Skeletal muscle tissue (tissue), 4 donors: ENCODE results near the gene HPS4. TPM values are rescaled to one million over a fixed set of nuclear protein-coding genes. Genes with fewer than 3 reads are reported as not detected.

Experiments
- H3K27ac ChIP-seq: one replicate; pipeline ENCODE4 v1.7.0; 2013; ENCODE audit warnings: mild to moderate bottlenecking, low read depth, low read length, inconsistent platforms
- H3K27me3 ChIP-seq, 3 donors: one replicate each; pipeline ENCODE4 v1.7.0; 2013; ENCODE audit warnings: low read length in 3 of 3; ENCODE audit not compliant: control insufficient read depth in 3 of 3, insufficient read depth in 3 of 3
- H3K36me3 ChIP-seq, 3 donors: one replicate each; pipeline ENCODE4 v1.7.0; 2013; ENCODE audit warnings: low read length in 3 of 3; ENCODE audit not compliant: control insufficient read depth in 3 of 3, insufficient read depth in 3 of 3
- H3K4me1 ChIP-seq, 3 donors: one replicate each; pipeline ENCODE4 v1.7.0; 2013; ENCODE audit warnings: low read length in 3 of 3, mild to moderate bottlenecking in 3 of 3; ENCODE audit not compliant: control insufficient read depth in 3 of 3, insufficient read depth in 3 of 3
- H3K4me3 ChIP-seq, 3 donors: one replicate each; pipeline ENCODE4 v1.7.0; 2013; ENCODE audit warnings: low read length in 3 of 3
- H3K9ac ChIP-seq, 3 donors: one replicate each; pipeline ENCODE4 v1.7.0; 2013; ENCODE audit warnings: low read length in 3 of 3, mild to moderate bottlenecking in 3 of 3, moderate library complexity in 2 of 3, low read depth in 1 of 3
- H3K9me3 ChIP-seq, 3 donors: one replicate each; pipeline ENCODE4 v1.7.0; 2013; ENCODE audit warnings: low read length in 3 of 3; ENCODE audit not compliant: control insufficient read depth in 3 of 3
- total RNA-seq: library from RNA; depleted of rRNA; stranded (reverse); fragments of >200 nt; gene quantifications from one replicate; pipeline ENCODE4 v1.2.3, GENCODE V29; 2014
- donor health status: Osteomylitis.

Gene HPS4
- total RNA-seq, 1 donor from 2014 or later, result 20.9 TPM

DNA sequence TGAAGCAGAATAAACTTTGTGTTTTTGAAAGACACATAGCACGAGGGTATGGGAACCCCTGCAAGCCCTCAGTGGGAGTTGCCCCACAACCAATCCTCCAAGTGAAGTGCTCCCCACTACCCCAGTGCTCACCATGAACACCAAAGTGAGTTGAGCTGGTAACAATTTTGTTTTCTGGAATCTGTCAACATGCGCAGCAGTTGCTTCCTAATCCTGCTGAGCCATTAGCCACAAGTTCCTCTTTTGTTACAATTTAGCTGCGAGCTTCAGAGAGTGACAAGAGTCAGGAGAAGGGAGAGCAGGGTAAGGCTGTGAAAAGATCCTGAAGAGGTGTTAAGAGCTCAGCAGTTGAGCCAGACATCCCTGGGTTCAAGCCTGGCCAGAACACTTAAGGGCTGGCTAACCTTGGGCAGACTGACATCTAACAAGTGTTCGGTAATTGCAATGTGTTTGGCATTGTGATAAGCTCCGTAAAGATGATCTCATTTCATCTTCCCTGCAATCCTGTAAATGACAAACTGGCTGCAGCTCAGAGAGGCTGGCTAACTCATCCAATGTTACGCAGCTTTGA lies 78.6 kb downstream of the HPS4 start:
- Histone ChIP-seq H3K4me1 (peaks cover 0 to 10% (median 0%) of the 10 kb centered on the region in 3 donors), H3K4me3 (no peak overlapping the region), H3K27me3 (peaks cover 0 to 7% (median 2%) of the 10 kb centered on the region in 3 donors), H3K36me3 (no peaks in the 10 kb centered on the region), H3K9ac (no peak overlapping the region), H3K9me3 (no peaks in the 10 kb centered on the region), H3K27ac (no peak overlapping the region)

DNA sequence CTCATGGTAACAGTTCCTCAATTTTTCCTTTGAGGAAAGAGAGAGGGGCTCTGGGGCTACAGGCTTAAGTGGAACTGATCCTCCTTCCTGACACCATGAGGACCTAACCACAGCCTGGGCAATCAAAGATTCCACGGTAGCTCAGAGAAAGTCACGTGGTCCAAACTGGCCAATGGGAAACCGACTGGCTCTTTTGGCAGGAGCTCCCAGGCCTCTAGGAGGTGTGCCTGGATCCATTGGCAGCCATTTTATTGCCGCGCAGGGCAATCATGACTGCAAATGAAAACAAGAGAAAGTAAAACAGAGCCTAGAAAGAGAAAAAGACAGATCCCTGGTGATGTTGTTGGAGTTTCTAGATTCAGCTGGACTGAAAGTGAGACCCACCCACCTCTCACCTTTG lies 81.9 kb downstream of the HPS4 start:
- H3K27me3 ChIP-seq, result peaks cover 0 to 7% (median 2%) of the 10 kb centered on the region in 3 donors
- no peaks in the 10 kb centered on the region for H3K36me3 ChIP-seq
- H3K4me3 ChIP-seq, result no peak overlapping the region
- H3K27ac ChIP-seq, result no peak overlapping the region
- no peaks in the 10 kb centered on the region for H3K9me3 ChIP-seq
- H3K9ac ChIP-seq, result no peak overlapping the region
- peaks cover 0 to 10% (median 0%) of the 10 kb centered on the region in 3 donors for H3K4me1 ChIP-seq

Other genes starting within 250 kb of the HPS4 start
- gene ASPHD2, start 54.5 kb downstream of the HPS4 start, total RNA-seq, result 1.0 TPM
- gene SRRD, start 94 bp upstream of the HPS4 start, total RNA-seq, result 8.9 TPM
- gene TFIP11, start 28.7 kb upstream of the HPS4 start, total RNA-seq, result 30.3 TPM
- 6.8 TPM for gene TPST2, start 106.3 kb upstream of the HPS4 start, total RNA-seq
- 1.0 TPM for gene CRYBB1, start 134.2 kb upstream of the HPS4 start, total RNA-seq
- not detected for gene CRYBA4, start 138.2 kb upstream of the HPS4 start, total RNA-seq
- gene MIAT, start 173.8 kb upstream of the HPS4 start, total RNA-seq, result 0.52 TPM